ENCODE measurements around the gene PPT2.
A peak's percentile ranks its signal among the peaks of the same experiment; 100 is the strongest.
"Not testable (repeated sequence)": the region's sequence is repeated elsewhere in the genome, so short reads cannot be mapped to it uniquely, and the experiment has no call there.

The PPT2 gene

DNA sequence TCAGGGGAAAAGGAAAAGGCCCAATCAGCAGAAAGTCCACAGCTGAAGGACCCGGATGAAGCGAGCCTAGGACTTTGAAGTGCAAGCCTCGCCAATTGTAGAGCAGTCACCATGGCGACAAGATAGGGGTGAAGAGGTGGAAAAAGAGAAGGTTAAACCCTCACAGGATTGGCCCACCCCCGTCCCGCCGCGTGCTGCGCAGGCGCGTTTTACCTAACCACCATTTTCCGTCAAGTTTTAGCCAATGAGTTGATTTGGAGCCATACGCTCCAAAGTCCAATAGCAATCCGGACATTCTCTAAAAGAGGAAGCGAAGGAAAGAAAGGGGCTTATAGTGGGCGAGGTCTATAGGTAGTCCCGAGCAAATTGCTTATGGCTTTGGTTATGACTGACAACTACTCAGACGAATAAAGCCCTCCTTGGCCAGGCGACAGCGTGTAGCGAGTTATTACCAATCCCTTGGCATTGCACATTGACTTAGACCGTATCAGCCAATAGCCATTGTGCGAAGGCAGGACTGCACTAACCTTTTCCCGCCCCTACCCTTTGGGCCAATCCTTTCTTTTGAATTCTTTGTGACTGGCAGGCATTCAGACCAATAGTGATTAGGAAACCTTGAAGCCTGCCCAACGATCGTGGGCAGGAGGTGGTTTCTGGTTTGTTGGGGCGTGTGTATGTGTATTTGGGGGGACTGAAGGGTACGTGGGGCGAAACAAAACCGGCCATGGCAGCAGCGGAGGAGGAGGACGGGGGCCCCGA, 24.0 kb downstream of the PPT2 start, which contains the start of gene RNF5:
RNF5 (plus strand) TSS at position 618 of the 759 bp plus-strand sequence; CDS start at position 725, 107 bp downstream.
- peak; percentile 100 for DNase-seq

DNA sequence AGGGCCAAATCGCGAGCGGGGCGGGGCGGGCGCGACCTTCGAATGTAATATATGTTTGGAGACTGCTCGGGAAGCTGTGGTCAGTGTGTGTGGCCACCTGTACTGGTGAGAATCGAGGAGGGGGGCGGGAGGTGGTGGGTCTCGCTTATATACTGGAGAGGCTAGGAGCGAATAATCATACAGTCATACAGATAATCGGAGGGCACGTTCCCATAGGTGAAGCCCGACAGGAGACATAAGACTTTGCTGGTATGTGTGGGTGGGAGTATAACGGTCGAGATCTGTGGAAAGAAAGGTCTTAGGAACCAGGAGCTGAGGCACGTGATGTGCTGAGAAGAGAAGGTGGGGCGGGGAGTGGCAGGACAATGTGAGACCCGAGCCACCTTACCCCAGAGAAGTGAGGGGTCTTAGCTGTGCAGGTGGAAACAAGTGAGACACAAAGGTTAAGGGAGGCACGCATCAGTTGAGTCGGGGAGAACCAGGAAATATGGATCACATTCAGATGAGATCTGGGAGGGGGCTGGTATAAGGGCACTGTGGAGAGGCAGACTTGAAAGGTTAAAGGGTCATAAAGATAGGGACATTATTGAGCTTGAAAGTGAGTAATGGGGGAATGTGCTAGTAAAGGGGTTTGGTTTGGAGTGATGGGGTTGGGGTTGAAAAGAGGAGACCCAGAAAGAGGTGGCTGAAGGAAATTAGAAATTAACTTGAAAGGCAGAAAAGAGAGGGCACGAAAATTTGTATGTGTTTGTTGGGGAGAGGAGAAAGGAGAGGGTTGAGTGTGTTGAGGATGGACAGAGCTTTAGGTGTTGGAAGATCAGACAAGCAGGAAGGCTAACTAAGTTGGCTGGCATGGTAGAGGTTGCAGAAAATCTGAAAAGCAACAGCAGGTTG, 24.9 kb downstream of the PPT2 start:
- no peak for DNase-seq

GRCh38 chr6:32179766-32180405, 25.9 kb downstream of the PPT2 start:
- DNase-seq, result no peak

GRCh38 chr6:32181148-32181702, 27.3 kb downstream of the PPT2 start:
- no peak for DNase-seq

GRCh38 chr6:32181915-32182529, 28.1 kb downstream of the PPT2 start:
- no peak for DNase-seq

GRCh38 chr6:32182555-32182981, 28.6 kb downstream of the PPT2 start:
- no peak for DNase-seq

- DNase-seq, result no peak
Measured at GRCh38 chr6:32183030-32183429, 29.1 kb downstream of the PPT2 start.

GRCh38 chr6:32183483-32184083, 29.6 kb downstream of the PPT2 start:
- DNase-seq, result no peak

DNA sequence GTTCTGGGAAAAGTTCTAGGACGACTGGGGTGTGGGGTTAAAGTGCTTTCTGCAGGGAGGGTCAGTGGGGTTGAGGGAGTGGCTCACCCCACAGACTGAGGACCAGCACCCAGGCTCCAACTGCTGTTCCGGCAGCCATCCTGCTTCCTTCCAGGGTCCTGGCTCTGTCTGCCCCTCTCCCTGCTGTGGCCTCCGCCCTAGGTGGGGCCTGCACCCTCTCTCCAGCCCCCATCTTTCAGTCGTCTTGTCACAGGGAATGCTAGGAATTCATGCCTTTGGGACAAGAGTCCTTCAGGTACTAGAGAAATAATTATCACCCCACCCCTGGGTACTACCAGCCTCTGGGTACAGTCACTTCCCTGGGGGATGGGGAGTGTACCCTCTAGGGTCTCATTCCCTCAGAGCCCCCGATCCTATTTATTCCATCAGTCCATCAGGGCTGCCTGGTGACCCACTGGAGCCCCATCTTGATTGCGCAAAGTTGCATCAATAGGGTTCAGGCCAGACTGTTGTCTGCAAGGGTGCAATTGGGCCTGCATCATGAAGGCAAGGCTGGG, 30.2 kb downstream of the PPT2 start, which contains the start of gene AGER:
AGER (minus strand) TSS at position 170 of the 557 bp plus-strand sequence; CDS start at position 139, 31 bp downstream.
- DNase-seq, result no peak

- peak; percentile 80 for DNase-seq
Measured at GRCh38 chr6:32185681-32186131, 31.8 kb downstream of the PPT2 start.

- not testable (repeated sequence) for DNase-seq
Measured at GRCh38 chr6:32186151-32186840, 32.4 kb downstream of the PPT2 start.

GRCh38 chr6:32187009-32187709, 33.2 kb downstream of the PPT2 start:
- no peak for DNase-seq

DNA sequence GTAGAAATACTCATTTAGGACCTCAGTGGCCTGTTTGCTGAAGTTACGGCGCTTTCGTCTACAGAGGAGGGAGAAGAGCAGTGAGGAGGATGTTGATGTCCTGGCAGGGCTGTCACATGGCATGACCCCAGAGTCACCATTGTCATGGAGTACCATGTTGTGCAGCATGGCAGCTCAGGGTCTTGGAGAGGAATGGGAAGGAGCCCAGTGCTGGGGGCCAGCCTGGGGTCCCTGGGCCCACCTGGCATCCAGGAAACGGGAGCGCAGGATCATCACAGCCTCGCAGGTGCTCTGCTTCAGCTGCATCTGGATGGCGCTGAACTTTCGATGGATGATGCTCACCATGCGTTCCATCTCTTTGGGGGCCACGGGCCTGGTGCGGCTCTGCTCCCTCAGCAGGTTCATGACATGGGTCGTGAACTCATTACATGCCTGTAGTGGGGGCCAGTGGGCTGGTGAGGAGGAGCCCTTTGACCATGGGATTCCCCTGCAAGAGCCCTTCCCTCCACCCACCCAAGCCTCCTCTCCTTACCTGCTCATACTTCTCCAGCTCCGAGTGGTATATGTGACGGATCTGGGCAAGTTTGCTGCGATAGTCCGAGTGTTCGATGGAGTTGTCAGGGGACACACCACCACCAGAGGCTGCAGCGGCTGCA, 33.9 kb downstream of the PPT2 start:
- DNase-seq, result not testable (repeated sequence)

DNA sequence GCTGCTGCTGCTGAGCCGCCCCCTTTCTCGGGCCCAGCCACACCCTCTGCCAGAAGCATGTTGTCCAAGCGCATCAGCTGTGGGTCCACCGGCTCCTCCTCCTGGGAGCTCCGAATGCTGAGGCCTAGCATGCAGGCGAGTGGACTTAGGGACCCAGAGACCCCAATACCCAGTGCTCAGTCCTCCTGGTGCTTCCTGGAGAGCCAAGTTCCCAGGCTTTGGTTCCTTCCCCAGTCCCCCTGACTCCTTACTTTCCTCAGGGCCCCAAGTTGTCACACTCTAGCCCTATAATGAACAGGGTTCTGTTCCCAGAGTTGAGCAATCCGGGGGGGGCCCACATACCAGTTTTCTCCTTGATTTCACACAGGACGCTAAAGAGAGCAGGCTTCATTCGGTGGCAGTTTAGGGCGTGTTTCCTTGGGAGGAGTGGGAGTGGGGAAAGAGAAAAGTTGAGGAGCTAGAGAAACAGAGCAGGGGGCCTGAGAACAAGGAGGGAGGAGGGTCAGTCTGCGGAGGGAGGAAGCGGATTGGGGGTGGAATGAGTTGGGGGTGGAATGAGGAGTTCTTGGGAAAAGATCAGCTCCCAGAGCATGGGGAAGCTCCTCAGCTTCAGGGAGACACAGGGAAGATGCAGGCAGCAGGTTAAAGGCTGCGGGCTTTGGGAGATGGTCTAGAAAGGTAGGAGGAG, 34.6 kb downstream of the PPT2 start:
- DNase-seq, result no peak

DNA sequence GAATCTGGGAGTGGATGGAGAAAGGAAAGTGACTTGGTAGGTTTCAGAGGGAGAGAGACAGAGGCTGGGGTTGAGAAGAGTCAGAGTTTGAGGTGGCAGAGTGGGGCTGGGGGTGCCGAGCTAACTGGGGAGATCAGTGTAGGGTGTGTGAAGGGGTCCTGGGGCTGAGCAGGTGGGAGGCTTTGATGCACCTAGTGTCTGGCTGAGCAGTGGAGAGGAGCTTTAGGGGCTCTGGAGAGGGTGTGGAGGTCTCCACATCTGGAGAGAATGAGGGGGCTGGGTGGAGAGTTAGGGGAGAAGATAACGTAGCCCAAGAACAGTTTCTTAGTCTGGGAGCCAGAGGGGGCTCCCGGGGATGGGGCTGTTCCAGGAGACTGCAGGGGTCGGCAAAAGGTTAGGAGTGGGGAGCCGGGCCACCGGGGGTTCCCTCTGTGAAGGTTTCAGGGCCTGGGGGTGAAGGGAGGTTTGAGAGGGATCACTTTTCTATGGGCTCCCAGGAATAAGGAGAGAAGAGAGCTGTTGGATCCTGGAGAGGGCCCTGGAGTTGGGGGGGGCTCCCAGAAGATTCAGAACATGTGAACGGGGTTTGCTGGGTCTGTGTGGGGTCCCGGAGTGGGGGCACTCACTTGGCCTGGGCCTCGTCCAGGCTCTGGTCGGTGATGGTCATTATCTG, 35.3 kb downstream of the PPT2 start:
- DNase-seq, result no peak

GRCh38 chr6:32189742-32190053, 35.8 kb downstream of the PPT2 start:
- DNase-seq, result no peak

- peak; percentile 95 for DNase-seq
Measured at GRCh38 chr6:32190054-32190851, 36.3 kb downstream of the PPT2 start, which contains the start of gene PBX2. Gene PBX2 (minus strand): TSS chr6:32190202. CDS start chr6:32189915, 287 bp downstream.
